SK-N-SH (cell line): ENCODE results near the gene CDC34. TPM values are rescaled to one million over a fixed set of nuclear protein-coding genes. Genes with fewer than 3 reads are reported as not detected.

Experiments used
- CTCF ChIA-PET: fragments of 300-600, 350-600 bp; formaldehyde crosslinking; extraction: SDS; loops from one replicate; lab custom pipeline; 2021; lab: Yijun Ruan, JAX
- POLR2A ChIA-PET: fragments of 350-600 bp; sonication (Branson Sonifier 250); formaldehyde crosslinking; extraction: SDS; loops from one replicate; lab custom pipeline; 2020; ENCODE audit warnings: antibody characterized with exemption, inconsistent platforms; lab: Yijun Ruan, JAX
- DNase-seq: peaks from one replicate; pipeline ENCODE4 v3.0.0; 2012
- H2AFZ ChIP-seq: fragments of 200-600 bp; sonication (generic); 2 replicates; pipeline ENCODE4 v1.8.1; 2016; ENCODE audit warnings: antibody characterized with exemption, mild to moderate bottlenecking, low read depth
- H3F3A ChIP-seq: fragments of 200-600 bp; sonication (generic); replicated peaks from 2 replicates; pipeline ENCODE3; 2016; ENCODE audit warnings: antibody characterized with exemption, mild to moderate bottlenecking; ENCODE audit not compliant: insufficient read depth
- H3K27ac ChIP-seq, 2 experiments: fragments of 200-500 bp in 1 of 2; fragments of 200-600 bp in 1 of 2; sonication (Bioruptor generic) in 1 of 2; sonication (generic), shearing (Covaris generic) in 1 of 2; 2 replicates each; pipeline versions ENCODE4 v1.5.1 to v1.6.1; 2014 to 2016; ENCODE audit warnings: low read depth in 2 of 2, inconsistent platforms in 1 of 2, low read length in 1 of 2, mild to moderate bottlenecking in 1 of 2, mixed read lengths in 1 of 2
- H3K27me3 ChIP-seq: fragments of 200-600 bp; sonication (generic), shearing (Covaris generic); 2 replicates; pipeline ENCODE4 v1.6.1; 2016; ENCODE audit warnings: mixed run types; ENCODE audit not compliant: insufficient read depth
- H3K36me3 ChIP-seq, 2 experiments: fragments of 200-500 bp in 1 of 2; fragments of 200-600 bp in 1 of 2; sonication (Bioruptor generic) in 1 of 2; sonication (generic) in 1 of 2; replicated peaks in 1 of 2; 2 replicates each; pipeline versions ENCODE3 to v1.5.1; 2014 to 2016; ENCODE audit warnings: low read length in 1 of 2, mild to moderate bottlenecking in 1 of 2; ENCODE audit not compliant: insufficient read depth in 2 of 2, control insufficient read depth in 1 of 2
- H3K4me1 ChIP-seq, 2 experiments: fragments of 200-500 bp in 1 of 2; fragments of 200-600 bp in 1 of 2; sonication (Bioruptor generic) in 1 of 2; sonication (generic), shearing (Covaris generic) in 1 of 2; 2 replicates each; pipeline versions ENCODE4 v1.5.1 to v1.6.1; 2014 to 2016; ENCODE audit warnings: low read depth in 1 of 2, low read length in 1 of 2, mixed run types in 1 of 2; ENCODE audit not compliant: insufficient read depth in 2 of 2, control insufficient read depth in 1 of 2
- H3K4me2 ChIP-seq: fragments of 200-600 bp; sonication (generic), shearing (Covaris generic); 2 replicates; pipeline ENCODE4 v1.6.1; 2017; ENCODE audit warnings: mixed run types
- H3K4me3 ChIP-seq, 2 experiments: fragments of 200-500 bp in 1 of 2; fragments of 200-600 bp in 1 of 2; sonication (Bioruptor generic) in 1 of 2; sonication (generic), shearing (Covaris generic) in 1 of 2; 2 replicates each; pipeline versions ENCODE4 v1.5.1 to v1.8.1; 2014 to 2016; ENCODE audit warnings: low read depth in 2 of 2, inconsistent platforms in 1 of 2, low read length in 1 of 2, mild to moderate bottlenecking in 1 of 2, mixed read lengths in 1 of 2, moderate library complexity in 1 of 2
- H3K79me2 ChIP-seq: fragments of 200-600 bp; sonication (generic); 2 replicates; pipeline ENCODE4 v1.8.1; 2017; ENCODE audit warnings: mild to moderate bottlenecking; ENCODE audit not compliant: insufficient read depth
- H3K9ac ChIP-seq: fragments of 200-600 bp; sonication (generic); 2 replicates; pipeline ENCODE4 v1.6.1; 2017; ENCODE audit warnings: mixed run types
- H3K9me2 ChIP-seq: fragments of 200-600 bp; sonication (generic); 2 replicates; pipeline ENCODE4 v1.6.1; 2017; ENCODE audit warnings: mixed run types
- H3K9me3 ChIP-seq: fragments of 200-600 bp; sonication (generic); 2 replicates; pipeline ENCODE4 v1.6.1; 2017; ENCODE audit warnings: mixed run types, mild to moderate bottlenecking, moderate library complexity
- H4K20me1 ChIP-seq: fragments of 200-600 bp; sonication (generic); 2 replicates; pipeline ENCODE4 v1.6.1; 2017; ENCODE audit warnings: mild to moderate bottlenecking, mixed run types; ENCODE audit not compliant: insufficient read depth
- EP300 ChIP-seq, 2 experiments: IDR thresholded peaks; 2 replicates each; pipeline versions ENCODE4 v1.4.0 to v1.6.1; 2012; ENCODE audit warnings: borderline replicate concordance in 1 of 2, low read depth in 1 of 2, low read length in 1 of 2
- FOSL2 ChIP-seq: IDR thresholded peaks from 2 replicates; pipeline ENCODE4 v1.4.0; 2012; ENCODE audit warnings: low read depth, mild to moderate bottlenecking, moderate library complexity, borderline replicate concordance
- FOXJ3 ChIP-seq: sonication (generic); formaldehyde crosslinking; IDR thresholded peaks from 2 replicates; pipeline ENCODE4 v1.5.1; 2020; ENCODE audit warnings: mild to moderate bottlenecking, missing genetic modification reagents
- FOXM1 ChIP-seq: IDR thresholded peaks from 2 replicates; pipeline ENCODE4 v1.4.0; 2012; ENCODE audit warnings: low read depth, mild to moderate bottlenecking
- GATA2 ChIP-seq: sonication (generic); formaldehyde crosslinking; IDR thresholded peaks from 2 replicates; pipeline ENCODE4 v1.5.0; 2020; ENCODE audit warnings: mild to moderate bottlenecking, missing genetic modification reagents
- IRF3 ChIP-seq: fragments of 150-350 bp; IDR thresholded peaks from 2 replicates; pipeline ENCODE4 v1.6.1; 2016; ENCODE audit warnings: mild to moderate bottlenecking, low read depth, low read length
- MAX ChIP-seq: IDR thresholded peaks from 2 replicates; pipeline ENCODE4 v1.4.0; 2012; ENCODE audit warnings: low read depth
- MXI1 ChIP-seq: IDR thresholded peaks from 2 replicates; pipeline ENCODE4 v1.6.1; 2012; ENCODE audit warnings: mild to moderate bottlenecking, low read depth, low read length, improper control_type of control experiment
- NRF1 ChIP-seq: IDR thresholded peaks from 2 replicates; pipeline ENCODE4 v1.6.1; 2012; ENCODE audit warnings: low read depth, mild to moderate bottlenecking, low read length
- PBX3 ChIP-seq: IDR thresholded peaks from 2 replicates; pipeline ENCODE4; 2012
- RAD21 ChIP-seq: IDR thresholded peaks from 2 replicates; pipeline ENCODE4 v1.6.1; 2012; ENCODE audit warnings: mild to moderate bottlenecking, low read length
- RCOR1 ChIP-seq: fragments of 150-350 bp; IDR thresholded peaks from 2 replicates; pipeline ENCODE4 v1.6.1; 2017; ENCODE audit warnings: antibody characterized with exemption, low read length
- TAF1 ChIP-seq: IDR thresholded peaks from 2 replicates; pipeline ENCODE4 v1.6.1; 2012; ENCODE audit warnings: low read depth, mild to moderate bottlenecking, low read length, moderate library complexity, borderline replicate concordance
- TCF12 ChIP-seq: IDR thresholded peaks from 2 replicates; pipeline ENCODE4 v1.4.0; 2012
- WGBS: methylation state at CpG from one replicate; pipeline ENCODE4 v1.1.6; 2017; ENCODE audit warnings: low lambda C conversion rate; 5-methylcytosine and 5-hydroxymethylcytosine counted together
- polyA plus RNA-seq, 3 experiments: library from polyadenylated mRNA; depleted of rRNA; stranded (reverse); fragments of >200 nt; gene quantifications; 2 replicates each; pipeline ENCODE4 v1.2.3, GENCODE V29; 2012
- TF ChIP-seq, protein P1 (sequence below): IDR thresholded peaks from 2 replicates; pipeline ENCODE4 v1.6.1; 2012; ENCODE audit warnings: mild to moderate bottlenecking, low read depth, low read length, moderate library complexity

CDC34 gene
- polyA plus RNA-seq, 1 of the 3 experiments (the other 2 are of a cell fraction), result 96.7 TPM

GRCh38 chr19:567296-567900 is 35.8 kb downstream of the CDC34 start:
- no peak for DNase-seq
- CTCF ChIA-PET, result interaction anchor here (1.0 to 1.9 kb wide), 4 partner anchors 17 to 57 kb away, joined by 3 to 5 read pairs (median 4); no protein-coding TSS in a partner anchor
- TF ChIP-seq TCF12 (no peak), FOXM1 (no peak), GATA2 (CRISPR knock-in tag) (no peak)
- no peak overlapping the region for H3K27ac ChIP-seq
- POLR2A ChIA-PET, result no interaction called here
- no peaks in the 10 kb centered on the region for H4K20me1 ChIP-seq
- H3K9me2 ChIP-seq, result no peaks in the 10 kb centered on the region
- peaks cover 0 to 10% of the 10 kb centered on the region in 2 experiments; a peak in 1 of 4 replicates for H3K4me1 ChIP-seq
- 93% methylated on average over 21 of the region's 22 CpGs for WGBS
- no peaks in the 10 kb centered on the region for H3F3A ChIP-seq
- H3K27me3 ChIP-seq, result no peaks in the 10 kb centered on the region
- H3K4me2 ChIP-seq, result no peak overlapping the region
- H3K9ac ChIP-seq, result no peak overlapping the region
- H2AFZ ChIP-seq, result no peak overlapping the region
- H3K9me3 ChIP-seq, result no peaks in the 10 kb centered on the region
- no peak overlapping the region for H3K4me3 ChIP-seq
- H3K79me2 ChIP-seq, result no peaks in the 10 kb centered on the region
- H3K36me3 ChIP-seq, result no peaks in the 10 kb centered on the region

DNA sequence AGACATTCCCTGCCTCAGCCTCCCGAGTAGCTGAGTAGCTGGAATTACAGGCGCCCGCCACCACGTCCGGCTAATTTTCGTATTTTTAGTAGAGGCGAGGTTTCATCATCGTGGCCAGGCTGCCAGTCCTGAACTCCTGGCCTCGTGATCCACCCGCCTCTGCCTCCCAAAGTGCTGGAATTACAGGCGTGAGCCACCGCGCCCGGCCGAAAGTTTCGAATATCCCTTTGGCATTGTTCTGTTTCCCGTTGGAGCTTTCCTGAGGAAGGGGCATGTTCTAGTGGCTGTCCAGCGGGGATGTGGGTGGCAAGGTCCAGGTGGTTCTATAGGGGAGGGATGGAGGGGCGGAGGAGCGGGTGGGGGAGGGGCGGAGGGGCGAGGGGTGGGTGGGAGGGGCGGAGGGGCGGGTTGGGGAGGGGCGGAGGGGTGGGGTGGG is 38.7 kb downstream of the CDC34 start:
- Histone ChIP-seq H3F3A (peaks cover 5% of the 10 kb centered on the region), H3K27ac (no peak overlapping the region), H3K4me1 (peaks cover 9 to 23% of the 10 kb centered on the region in 2 experiments; a peak in 3 of 4 replicates), H3K4me3 (no peak overlapping the region), H3K4me2 (no peak overlapping the region), H3K9ac (no peak overlapping the region), H3K9me3 (no peaks in the 10 kb centered on the region), H3K27me3 (no peaks in the 10 kb centered on the region), H3K36me3 (no peaks in the 10 kb centered on the region), H3K79me2 (peaks cover 28% of the 10 kb centered on the region), H3K9me2 (no peaks in the 10 kb centered on the region), H4K20me1 (peaks cover 23% of the 10 kb centered on the region), H2AFZ (no peak overlapping the region)
- ChIA-PET CTCF (interaction anchor here (1.0 kb wide), 1 partner anchor 15 kb away, joined by 3 read pairs; no protein-coding TSS in a partner anchor), POLR2A (no interaction called here)
- peak; percentile 73 for DNase-seq
- WGBS, result 80% methylated on average over 20 of the region's 25 CpGs
- TF ChIP-seq EP300 (IDR thresholded peaks at IDR 0.05; ENCODE audit: borderline replicate concordance in 1 of 2, low read depth in 1 of 2, low read length in 1 of 2), result no peak
- TF ChIP-seq RAD21, result no peak
- TF ChIP-seq, protein P1, sequence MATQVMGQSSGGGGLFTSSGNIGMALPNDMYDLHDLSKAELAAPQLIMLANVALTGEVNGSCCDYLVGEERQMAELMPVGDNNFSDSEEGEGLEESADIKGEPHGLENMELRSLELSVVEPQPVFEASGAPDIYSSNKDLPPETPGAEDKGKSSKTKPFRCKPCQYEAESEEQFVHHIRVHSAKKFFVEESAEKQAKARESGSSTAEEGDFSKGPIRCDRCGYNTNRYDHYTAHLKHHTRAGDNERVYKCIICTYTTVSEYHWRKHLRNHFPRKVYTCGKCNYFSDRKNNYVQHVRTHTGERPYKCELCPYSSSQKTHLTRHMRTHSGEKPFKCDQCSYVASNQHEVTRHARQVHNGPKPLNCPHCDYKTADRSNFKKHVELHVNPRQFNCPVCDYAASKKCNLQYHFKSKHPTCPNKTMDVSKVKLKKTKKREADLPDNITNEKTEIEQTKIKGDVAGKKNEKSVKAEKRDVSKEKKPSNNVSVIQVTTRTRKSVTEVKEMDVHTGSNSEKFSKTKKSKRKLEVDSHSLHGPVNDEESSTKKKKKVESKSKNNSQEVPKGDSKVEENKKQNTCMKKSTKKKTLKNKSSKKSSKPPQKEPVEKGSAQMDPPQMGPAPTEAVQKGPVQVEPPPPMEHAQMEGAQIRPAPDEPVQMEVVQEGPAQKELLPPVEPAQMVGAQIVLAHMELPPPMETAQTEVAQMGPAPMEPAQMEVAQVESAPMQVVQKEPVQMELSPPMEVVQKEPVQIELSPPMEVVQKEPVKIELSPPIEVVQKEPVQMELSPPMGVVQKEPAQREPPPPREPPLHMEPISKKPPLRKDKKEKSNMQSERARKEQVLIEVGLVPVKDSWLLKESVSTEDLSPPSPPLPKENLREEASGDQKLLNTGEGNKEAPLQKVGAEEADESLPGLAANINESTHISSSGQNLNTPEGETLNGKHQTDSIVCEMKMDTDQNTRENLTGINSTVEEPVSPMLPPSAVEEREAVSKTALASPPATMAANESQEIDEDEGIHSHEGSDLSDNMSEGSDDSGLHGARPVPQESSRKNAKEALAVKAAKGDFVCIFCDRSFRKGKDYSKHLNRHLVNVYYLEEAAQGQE, result no peak
- no peak for TF ChIP-seq NRF1
- no peak for TF ChIP-seq FOSL2
- no peak for TF ChIP-seq PBX3
- no peak for TF ChIP-seq FOXJ3 (CRISPR knock-in tag)
- no peak for TF ChIP-seq GATA2 (CRISPR knock-in tag)
- TF ChIP-seq MAX, result no peak
- no peak for TF ChIP-seq FOXM1
- TF ChIP-seq IRF3, result no peak
- TF ChIP-seq RCOR1, result no peak
- TF ChIP-seq MXI1, result no peak
- TF ChIP-seq TAF1, result no peak
